HG02642 (cell line): ENCODE measurements around the gene ZNF683.
A peak's percentile ranks its signal among the peaks of the same experiment; 100 is the strongest.
"Not testable (repeated sequence)": the region's sequence is repeated elsewhere in the genome, so short reads cannot be mapped to it uniquely, and the experiment has no call there.

Experiments used
- ATAC-seq: cut with Tn5 transposase; IDR thresholded peaks from one replicate; pipeline ENCODE4 v1.9.1; 2021; ENCODE audit warnings: mild to moderate bottlenecking; ENCODE audit not compliant: unreplicated experiment, poor library complexity

Gene ZNF683

DNA sequence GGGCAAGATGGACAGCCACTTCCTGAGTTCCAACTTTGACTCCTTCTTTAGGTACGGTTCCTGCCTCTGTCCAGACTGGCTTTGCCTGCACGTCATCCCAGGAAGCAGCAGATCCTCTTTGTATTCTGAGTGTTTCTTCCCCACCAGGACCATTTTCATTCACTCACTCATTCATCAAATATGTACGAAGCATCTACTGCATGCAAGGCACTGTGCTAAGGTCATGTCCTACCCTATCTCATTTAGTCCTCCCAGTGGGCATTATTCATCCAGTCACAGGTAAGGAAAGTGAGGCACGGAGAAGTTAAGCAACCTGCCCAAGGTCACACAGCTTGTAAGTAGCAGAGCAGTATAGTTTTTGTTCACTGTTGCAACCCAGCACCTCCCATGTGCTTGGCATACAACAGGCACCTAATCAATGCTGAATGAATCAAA, 32.5 kb downstream of the ZNF683 start:
- no peak for ATAC-seq

GRCh38 chr1:26338670-26339069, 33.9 kb downstream of the ZNF683 start:
- ATAC-seq = no peak

GRCh38 chr1:26337625-26338024, 34.9 kb downstream of the ZNF683 start:
- ATAC-seq = no peak

DNA sequence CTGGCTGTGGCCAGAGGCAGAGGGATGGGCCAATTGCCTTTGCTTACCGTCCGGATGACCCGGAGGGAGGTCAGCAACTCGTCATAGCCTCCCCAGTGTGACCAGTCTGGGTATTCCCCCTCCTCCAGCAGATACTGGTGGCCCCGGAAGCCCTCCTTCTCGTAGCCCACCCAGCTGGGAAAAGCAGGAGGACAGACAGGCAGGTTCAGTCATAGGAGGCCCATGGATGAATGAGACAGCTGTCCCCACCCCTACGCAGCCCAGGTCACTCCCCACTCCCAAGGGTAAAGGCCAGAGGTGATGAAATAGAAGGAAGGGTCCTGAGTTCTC, 35.4 kb downstream of the ZNF683 start:
- no peak for ATAC-seq

GRCh38 chr1:26336477-26337205, 35.9 kb downstream of the ZNF683 start:
- peak; percentile 73 for ATAC-seq

DNA sequence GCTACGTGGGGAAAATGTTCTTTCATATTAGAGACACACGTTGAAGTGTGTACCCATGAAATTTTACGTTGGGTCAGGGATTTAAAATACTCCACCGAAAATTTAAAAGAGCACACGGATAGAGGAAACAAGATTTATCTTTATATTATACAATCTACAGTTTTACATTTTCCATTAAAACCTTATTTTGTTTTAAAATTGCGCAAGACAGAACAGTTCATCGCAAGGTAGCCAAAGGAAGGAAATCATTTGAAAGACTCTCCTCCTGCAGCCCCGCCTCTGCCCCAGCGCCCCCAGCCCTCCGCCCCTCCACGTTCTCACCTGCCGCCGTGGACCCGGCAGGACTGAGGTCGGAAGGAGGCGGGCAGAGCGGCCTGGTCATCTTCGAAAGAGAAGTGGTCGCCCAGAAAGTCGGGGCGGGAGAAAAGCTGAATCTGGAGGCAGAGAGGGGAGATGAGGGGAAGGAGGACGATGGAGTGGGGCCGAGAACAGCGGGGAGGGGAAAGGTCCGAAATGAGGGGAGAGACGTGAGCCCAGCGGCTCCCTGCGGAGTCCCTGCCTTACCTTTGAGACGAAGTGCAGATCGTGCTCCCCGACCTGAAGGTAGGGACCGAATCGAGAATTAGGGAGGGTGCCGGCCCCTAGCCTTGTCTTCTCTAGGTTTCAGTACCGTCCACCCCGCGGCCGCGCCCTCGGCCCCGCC, 36.6 kb downstream of the ZNF683 start:
- no peak for ATAC-seq

- not testable (repeated sequence) for ATAC-seq
Observed at GRCh38 chr1:26333312-26333711, 39.2 kb downstream of the ZNF683 start.

- ATAC-seq = no peak
Observed at GRCh38 chr1:26330276-26330675, 42.3 kb downstream of the ZNF683 start.

DNA sequence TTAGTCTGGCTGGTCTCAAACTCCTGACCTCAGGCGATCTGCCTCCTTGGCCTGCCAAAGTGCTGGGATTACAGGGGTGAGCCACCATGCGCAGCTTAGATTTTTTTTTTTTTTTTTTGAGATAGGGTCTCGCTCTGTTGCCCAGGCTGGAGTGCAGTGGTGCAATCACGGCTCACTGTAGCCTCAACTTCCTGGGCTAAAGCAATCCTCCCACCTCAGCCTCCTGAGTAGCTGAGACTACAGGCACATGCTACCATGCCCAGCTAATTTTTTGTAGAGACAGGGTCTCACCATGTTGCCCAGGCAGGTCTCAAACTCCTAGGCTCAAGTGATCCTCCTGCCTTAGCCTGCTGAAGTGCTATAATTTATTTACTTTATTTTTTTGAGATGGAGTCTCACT, 43.2 kb downstream of the ZNF683 start:
- ATAC-seq = not testable (repeated sequence)

GRCh38 chr1:26328597-26328996, 44.0 kb downstream of the ZNF683 start:
- no peak for ATAC-seq

DNA sequence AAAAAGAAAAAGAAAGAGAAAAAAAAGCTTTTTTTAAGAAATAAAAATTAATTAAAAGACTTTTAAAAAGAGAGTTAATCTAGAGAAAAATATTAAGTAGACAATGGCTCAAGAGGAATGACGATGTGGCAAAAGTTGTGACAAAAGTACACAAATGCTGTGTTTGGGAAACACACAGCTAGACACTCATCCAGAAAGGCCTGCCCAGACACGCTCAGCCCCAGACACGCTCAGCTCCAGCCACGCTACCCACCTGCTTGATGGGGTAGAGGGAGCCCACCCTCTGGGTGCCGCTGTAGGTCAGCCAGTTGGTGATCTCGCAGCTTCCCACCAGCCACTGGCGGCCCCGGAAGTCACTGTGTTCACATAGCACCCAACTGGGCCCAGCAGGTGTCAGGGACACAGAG, 44.6 kb downstream of the ZNF683 start:
- no peak for ATAC-seq

- no peak for ATAC-seq
Observed at GRCh38 chr1:26324550-26324949, 48.0 kb downstream of the ZNF683 start.

DNA sequence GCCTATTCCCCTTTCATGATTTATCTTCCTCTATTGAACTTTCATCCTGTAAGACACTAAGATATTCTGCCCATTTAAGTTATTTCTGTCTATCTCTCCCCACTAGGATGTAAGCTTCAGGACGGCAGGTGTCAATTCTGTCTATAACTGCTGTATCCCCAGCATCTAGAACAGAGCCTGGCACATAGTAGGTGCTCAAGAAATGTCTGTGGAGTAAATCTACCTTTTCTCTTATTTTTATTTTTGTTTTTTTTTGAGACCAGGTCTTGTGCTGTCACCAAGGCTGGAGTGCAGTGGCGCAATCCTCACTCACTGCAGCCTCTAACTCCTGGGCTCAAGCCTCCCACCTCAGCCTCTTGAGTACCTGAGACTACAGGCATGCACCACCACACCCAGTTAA, 49.2 kb downstream of the ZNF683 start:
- no peak for ATAC-seq

DNA sequence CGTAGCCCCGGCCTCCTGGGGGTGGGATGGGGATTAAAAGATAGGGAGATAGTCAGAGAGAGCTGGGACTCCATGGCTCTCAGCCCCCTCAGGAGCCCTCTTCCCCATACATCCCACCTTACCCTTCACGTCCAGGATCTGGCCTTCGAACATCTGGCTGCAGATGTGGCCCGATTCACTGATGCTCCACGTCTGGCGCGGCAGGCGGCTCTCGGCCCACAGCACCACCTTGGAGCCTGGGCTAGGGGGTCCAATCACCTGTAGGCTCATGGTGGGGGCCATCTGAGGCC, 50.6 kb downstream of the ZNF683 start:
- ATAC-seq = no peak

DNA sequence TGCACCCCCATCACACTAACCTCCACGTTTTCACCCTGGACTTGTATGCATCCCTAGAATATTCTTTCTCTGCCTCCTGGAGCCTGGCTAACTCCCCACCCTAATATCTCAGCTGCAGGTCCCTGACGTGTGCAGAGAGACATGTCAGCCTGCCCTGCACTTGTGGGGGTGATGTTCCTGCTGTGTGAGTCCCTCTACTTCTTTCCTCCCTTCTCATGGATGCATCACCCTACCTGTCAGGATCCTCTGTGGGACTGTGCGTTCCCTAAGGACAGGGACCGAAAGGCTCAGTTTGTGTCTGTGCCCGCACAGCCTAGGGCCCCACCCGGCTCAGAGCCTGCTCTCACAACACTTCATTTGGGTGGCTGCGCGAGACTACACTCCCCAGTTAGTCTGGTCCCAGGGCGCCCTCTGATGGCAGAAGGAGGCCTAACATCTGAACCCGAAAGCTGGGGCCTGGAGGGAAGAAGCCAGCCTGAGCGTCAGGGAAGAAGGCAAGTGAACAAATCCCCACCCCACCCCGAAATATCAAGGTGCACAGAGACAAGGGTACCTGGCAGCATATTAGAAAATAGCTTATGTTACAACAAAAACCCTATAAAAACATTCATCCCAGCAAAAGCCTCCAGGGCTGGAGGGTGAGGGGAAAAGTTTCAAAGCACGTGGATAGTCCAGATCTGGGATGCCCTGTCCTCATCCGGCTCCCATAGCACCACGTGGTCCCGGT, 51.1 kb downstream of the ZNF683 start:
- ATAC-seq = peak; percentile 40

DNA sequence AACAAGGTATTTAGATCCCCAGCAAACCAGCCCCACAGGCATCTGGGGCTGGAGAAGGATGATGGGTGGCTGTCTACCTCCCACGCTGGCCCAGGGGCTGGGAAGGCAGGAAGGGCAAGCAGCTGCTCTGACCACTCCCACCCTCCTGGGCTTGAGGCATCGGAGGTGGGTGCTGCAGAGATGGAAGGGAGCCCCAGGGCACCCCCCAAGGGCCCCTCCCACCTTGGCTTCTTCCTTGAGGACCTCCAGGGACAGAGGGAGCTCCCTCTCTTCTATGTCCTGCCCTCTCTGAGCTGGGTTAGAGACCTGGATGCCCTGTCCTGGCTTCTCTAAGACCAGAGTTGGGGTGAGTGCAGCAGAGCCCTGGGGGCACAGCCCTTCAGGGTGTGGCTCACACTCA, 51.7 kb downstream of the ZNF683 start:
- ATAC-seq = no peak

GRCh38 chr1:26318338-26319064, 54.0 kb downstream of the ZNF683 start:
- ATAC-seq = no peak

GRCh38 chr1:26317612-26318337, 54.8 kb downstream of the ZNF683 start, which contains the start of gene CD52:
Gene CD52 (plus strand): TSS chr1:26317958. CDS start chr1:26318018, 60 bp downstream.
- ATAC-seq = peak; percentile 36

DNA sequence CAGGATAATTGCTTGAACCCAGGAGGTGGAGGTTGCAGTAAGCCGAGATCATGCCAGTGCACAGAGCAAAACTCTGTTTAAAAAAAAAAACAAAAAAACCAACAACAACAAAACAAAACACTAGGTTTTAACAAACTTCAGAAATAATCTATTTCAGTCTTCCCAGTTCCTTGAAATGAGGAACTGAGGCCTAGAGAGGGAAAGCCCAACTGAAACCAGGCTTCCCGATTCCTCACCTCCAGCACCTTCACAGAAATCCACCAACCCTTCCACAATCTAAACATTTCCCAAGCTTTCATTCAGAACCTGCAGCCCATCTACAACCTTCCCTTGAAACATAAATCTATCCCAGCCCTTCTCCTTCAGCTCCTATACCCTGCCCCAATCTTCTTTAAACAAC, 55.4 kb downstream of the ZNF683 start:
- ATAC-seq = no peak
